GM15510 (cell line): Measurements from ENCODE around the gene MSLN.
A peak's percentile ranks its signal among the peaks of the same experiment; 100 is the strongest.

Experiments
- POLR2A ChIP-seq: IDR thresholded peaks from 3 replicates; pipeline ENCODE4 v1.6.1; 2011; ENCODE audit warnings: borderline replicate concordance; ENCODE audit not compliant: insufficient read length; ENCODE audit errors: extremely low read depth

MSLN gene

GRCh38 chr16:785563-786535, 25.3 kb downstream of the MSLN start:
- no peak for TF ChIP-seq POLR2A

- TF ChIP-seq POLR2A = no peak
Measured at GRCh38 chr16:787321-787966, 26.9 kb downstream of the MSLN start.

GRCh38 chr16:787978-788398, 27.5 kb downstream of the MSLN start, which contains the start of gene RPUSD1:
Gene RPUSD1, minus strand, starts transcription at chr16:788381. Its CDS starts 644 bp downstream, at chr16:787737.
- TF ChIP-seq POLR2A = peak; percentile 75

- TF ChIP-seq POLR2A = peak; percentile 71
Measured at GRCh38 chr16:788399-789126, 28.0 kb downstream of the MSLN start, which contains the start of gene CHTF18. Gene CHTF18, plus strand, starts transcription at chr16:788620. Its CDS starts 65 bp downstream, at chr16:788685.

- no peak for TF ChIP-seq POLR2A
Measured at GRCh38 chr16:789191-789850, 28.8 kb downstream of the MSLN start.

- TF ChIP-seq POLR2A = no peak
Measured at GRCh38 chr16:790086-790485, 29.6 kb downstream of the MSLN start.

GRCh38 chr16:791131-791530, 30.6 kb downstream of the MSLN start:
- TF ChIP-seq POLR2A = no peak

GRCh38 chr16:792221-792995, 31.9 kb downstream of the MSLN start:
- no peak for TF ChIP-seq POLR2A

GRCh38 chr16:793414-793813, 32.9 kb downstream of the MSLN start:
- no peak for TF ChIP-seq POLR2A

GRCh38 chr16:794091-794822, 33.7 kb downstream of the MSLN start:
- no peak for TF ChIP-seq POLR2A

- no peak for TF ChIP-seq POLR2A
Measured at GRCh38 chr16:794853-795466, 34.4 kb downstream of the MSLN start.

- no peak for TF ChIP-seq POLR2A
Measured at GRCh38 chr16:795580-796229, 35.2 kb downstream of the MSLN start.

- TF ChIP-seq POLR2A = no peak
Measured at GRCh38 chr16:796296-797119, 36.0 kb downstream of the MSLN start.
